ENCODE measurements around the gene ZNF566. TPM values are rescaled to one million over a fixed set of nuclear protein-coding genes. Genes with fewer than 3 reads are reported as not detected.

The ZNF566 gene
- 9.3 and 18.6 TPM in 2 replicates for total RNA-seq (2014; rRNA removed; shearing (Covaris generic))
- 6.1 and 6.6 TPM in 2 replicates for polyA plus RNA-seq (2016; fragmentation: Nextera tagmentation; extraction: Ambion mirVana)

DNA sequence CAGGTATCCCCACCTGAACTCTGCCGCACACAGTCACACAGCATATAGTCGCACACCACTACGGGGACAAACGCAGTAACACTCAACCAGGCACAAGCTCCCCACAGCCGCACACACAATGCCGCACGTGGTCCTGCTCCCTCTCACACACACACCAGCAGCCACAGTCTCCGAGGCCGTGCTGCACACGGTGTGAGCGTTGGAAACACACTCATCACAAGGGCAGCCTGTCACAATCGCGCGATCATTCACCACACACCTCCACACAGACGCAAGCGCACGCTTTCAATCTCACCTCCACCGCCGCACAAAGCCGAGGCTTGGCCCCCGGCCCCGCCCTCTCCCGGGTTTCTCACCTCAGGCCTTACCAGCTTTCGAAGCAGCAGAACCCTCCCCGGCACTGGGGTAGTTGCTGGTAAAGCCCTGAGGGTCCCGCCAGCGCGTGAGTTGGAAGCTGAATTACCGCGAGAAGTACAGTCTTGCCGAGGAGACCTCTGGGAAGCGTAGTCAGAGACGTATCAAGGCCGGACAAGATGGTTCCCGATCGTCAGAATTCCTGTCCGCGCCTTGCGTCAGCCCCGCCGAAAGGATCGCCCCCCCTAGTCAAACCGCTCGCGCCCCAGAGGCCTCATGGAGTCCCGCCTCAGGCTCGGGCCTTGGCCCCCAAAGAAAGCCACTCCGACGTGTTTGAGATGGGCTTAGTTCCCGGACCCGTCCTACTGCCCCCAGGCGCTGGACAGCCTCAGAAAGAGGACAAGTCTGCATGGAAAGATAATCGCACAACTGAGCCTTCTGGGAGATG, at the start of gene ZNF566:
Gene ZNF566 (minus strand): TSS at position 444 of the 802 bp plus-strand sequence. CDS start 13,004 bp downstream, outside the sequence.
- TF ChIP-seq EZH2 (IDR thresholded peaks at IDR 0.05; ENCODE audit: insufficient read depth, poor library complexity, severe bottlenecking), result no peak
- 1 to 2% methylated on average over 48 to 53 of the region's 53 CpGs for WGBS, 2 experiments (ENCODE audit: low coverage in 1 of 2, low lambda C conversion rate in 2 of 2, missing lambda C conversion rate in 2 of 2)

GRCh38 chr19:36528921-36529518, 39.7 kb upstream of the ZNF566 start:
- in situ Hi-C loops (cut with MboI), result no loop called here
- WGBS, 2 experiments (ENCODE audit: low coverage in 1 of 2, low lambda C conversion rate in 2 of 2, missing lambda C conversion rate in 2 of 2), result 6 to 10% methylated on average over 12 of the region's 12 CpGs
- no peaks in the 10 kb centered on the region for H3K27me3 ChIP-seq (replicated peaks; ENCODE audit: insufficient read depth)
- peaks cover 8% of the 10 kb centered on the region for H3K36me3 ChIP-seq (ENCODE audit: low read depth)
- peak overlapping the region; percentile 82 for H3K9ac ChIP-seq
- H3K27ac ChIP-seq, result peak overlapping the region; percentile 79
- TF ChIP-seq EZH2 (IDR thresholded peaks at IDR 0.05; ENCODE audit: insufficient read depth, poor library complexity, severe bottlenecking) (no peak), EZH2phosphoT487 (IDR thresholded peaks at IDR 0.05; ENCODE audit: insufficient read depth, low read depth) (no peak)
- DNase-seq, result peak; percentile 20
- peak overlapping the region; percentile 98 for H2AFZ ChIP-seq
- H3F3A ChIP-seq (ENCODE audit: insufficient read depth), result no peaks in the 10 kb centered on the region
- H3K79me2 ChIP-seq (ENCODE audit: insufficient read depth), result peaks cover 65% of the 10 kb centered on the region
- H3K4me2 ChIP-seq (ENCODE audit: unreplicated experiment), result peak overlapping the region; percentile 97
- H3K4me1 ChIP-seq (ENCODE audit: insufficient read depth), result peaks cover 9% of the 10 kb centered on the region; the same call in 1 of the 2 replicates
- no peaks in the 10 kb centered on the region for H4K20me1 ChIP-seq (ENCODE audit: insufficient read depth)
- H3K9me2 ChIP-seq (ENCODE audit: insufficient read depth), result no peaks in the 10 kb centered on the region
- H3K9me3 ChIP-seq (ENCODE audit: low read depth), result no peaks in the 10 kb centered on the region
- H3K4me3 ChIP-seq, result peak overlapping the region; percentile 81

More for the DNA sequence above, at the start of gene ZNF566:
- H3K36me3 ChIP-seq (ENCODE audit: low read depth), result no peaks in the 10 kb centered on the region
- no peaks in the 10 kb centered on the region for H3K9me2 ChIP-seq (ENCODE audit: insufficient read depth)
- DNase-seq, result peak; percentile 98
- no peaks in the 10 kb centered on the region for H3K9me3 ChIP-seq (ENCODE audit: low read depth)
- H3K4me3 ChIP-seq, result peak within 1 kb of the TSS; percentile 98
- H3F3A ChIP-seq (ENCODE audit: insufficient read depth), result 0 out of 2 replicates have a peak, but pooled peaks cover 3% of the 10 kb centered on the region
- peaks cover 6% of the 10 kb centered on the region; the same call in 1 of the 2 replicates for H3K4me1 ChIP-seq (ENCODE audit: insufficient read depth)
- H3K79me2 ChIP-seq (ENCODE audit: insufficient read depth), result peaks cover 47% of the 10 kb centered on the region
- peak within 1 kb of the TSS; percentile 97 for H3K27ac ChIP-seq
- no peaks in the 10 kb centered on the region for H4K20me1 ChIP-seq (ENCODE audit: insufficient read depth)
- H2AFZ ChIP-seq, result peak within 1 kb of the TSS; percentile 97
- in situ Hi-C loops (cut with MboI), result no loop called here
- peak within 1 kb of the TSS; percentile 98 for H3K9ac ChIP-seq
- no peaks in the 10 kb centered on the region for H3K27me3 ChIP-seq (replicated peaks; ENCODE audit: insufficient read depth)
- H3K4me2 ChIP-seq (ENCODE audit: unreplicated experiment), result peak within 1 kb of the TSS; percentile 88

- DNase-seq, result peak; percentile 98
- Histone ChIP-seq H3K27me3 (replicated peaks; ENCODE audit: insufficient read depth) (no peaks in the 10 kb centered on the region), H3K9ac (peak within 1 kb of the TSS; percentile 82), H3F3A (ENCODE audit: insufficient read depth) (no peaks in the 10 kb centered on the region), H3K4me1 (ENCODE audit: insufficient read depth) (peaks cover 9% of the 10 kb centered on the region; the same call in 1 of the 2 replicates), H3K27ac (peak within 1 kb of the TSS; percentile 79), H3K36me3 (ENCODE audit: low read depth) (peaks cover 8% of the 10 kb centered on the region), H3K9me2 (ENCODE audit: insufficient read depth) (no peaks in the 10 kb centered on the region), H3K4me3 (peak within 1 kb of the TSS; percentile 81), H3K9me3 (ENCODE audit: low read depth) (no peaks in the 10 kb centered on the region), H3K4me2 (ENCODE audit: unreplicated experiment) (peak within 1 kb of the TSS; percentile 97), H2AFZ (peak within 1 kb of the TSS; percentile 98), H4K20me1 (ENCODE audit: insufficient read depth) (no peaks in the 10 kb centered on the region), H3K79me2 (ENCODE audit: insufficient read depth) (peaks cover 70% of the 10 kb centered on the region)
- no peak for TF ChIP-seq EZH2 (IDR thresholded peaks at IDR 0.05; ENCODE audit: insufficient read depth, poor library complexity, severe bottlenecking)
- TF ChIP-seq EZH2phosphoT487 (IDR thresholded peaks at IDR 0.05; ENCODE audit: insufficient read depth, low read depth), result no peak
- in situ Hi-C loops (cut with MboI), result no loop called here
- WGBS, 2 experiments (ENCODE audit: low coverage in 1 of 2, low lambda C conversion rate in 2 of 2, missing lambda C conversion rate in 2 of 2), result 1 to 2% methylated on average over 54 to 55 of the region's 55 CpGs
Measured at GRCh38 chr19:36528194-36528920, 39.0 kb upstream of the ZNF566 start, which contains the start of gene ZNF260. TSS of gene ZNF260 (minus strand) at chr19:36528271. CDS start at chr19:36515238, 13,033 bp downstream.

DNA sequence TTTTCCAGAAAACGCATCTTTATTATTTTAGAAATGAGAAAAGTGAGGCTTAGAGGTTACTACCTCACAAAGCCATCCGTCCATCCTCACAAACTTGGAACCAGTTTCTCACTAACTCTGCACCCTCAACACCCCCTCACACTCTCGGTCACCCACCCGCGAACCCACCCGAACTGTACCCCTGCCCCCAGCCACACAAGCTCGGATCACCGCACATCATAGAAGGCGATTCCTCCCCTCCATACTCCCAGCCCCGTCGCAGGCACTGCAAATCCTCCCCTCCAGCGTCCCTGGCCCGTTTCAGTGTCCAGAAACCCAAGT, 38.5 kb upstream of the ZNF566 start:
- 4% methylated on average over 13 of the region's 13 CpGs for WGBS, 2 experiments (ENCODE audit: low coverage in 1 of 2, low lambda C conversion rate in 2 of 2, missing lambda C conversion rate in 2 of 2)
- Histone ChIP-seq H3K79me2 (ENCODE audit: insufficient read depth) (peaks cover 75% of the 10 kb centered on the region), H3K27me3 (replicated peaks; ENCODE audit: insufficient read depth) (no peaks in the 10 kb centered on the region)

More for the DNA sequence above, 38.5 kb upstream of the ZNF566 start:
- Histone ChIP-seq H3K4me2 (ENCODE audit: unreplicated experiment) (peak overlapping the region; percentile 97), H3K36me3 (ENCODE audit: low read depth) (peaks cover 13% of the 10 kb centered on the region), H3K4me1 (ENCODE audit: insufficient read depth) (peaks cover 9% of the 10 kb centered on the region; the same call in 1 of the 2 replicates), H3F3A (ENCODE audit: insufficient read depth) (no peaks in the 10 kb centered on the region), H3K9ac (peak overlapping the region; percentile 82), H3K4me3 (peak overlapping the region; percentile 81), H3K9me3 (ENCODE audit: low read depth) (no peaks in the 10 kb centered on the region), H3K9me2 (ENCODE audit: insufficient read depth) (no peaks in the 10 kb centered on the region), H4K20me1 (ENCODE audit: insufficient read depth) (no peaks in the 10 kb centered on the region), H3K27ac (peak overlapping the region; percentile 79), H2AFZ (peak overlapping the region; percentile 98)
- TF ChIP-seq EZH2phosphoT487 (IDR thresholded peaks at IDR 0.05; ENCODE audit: insufficient read depth, low read depth), result no peak
- TF ChIP-seq EZH2 (IDR thresholded peaks at IDR 0.05; ENCODE audit: insufficient read depth, poor library complexity, severe bottlenecking), result no peak
- in situ Hi-C loops (cut with MboI), result no loop called here
- DNase-seq, result no peak

Data from GM23248 (cell line).